Mesendoderm (in vitro differentiated cells): ENCODE results near the gene FAM120A.

Experiments used
- DNase-seq: peaks from one replicate; pipeline ENCODE4 v3.0.0; 2013
- H2AK5ac ChIP-seq: 2 replicates; pipeline ENCODE4 v1.6.1; 2013; ENCODE audit warnings: low read length, inconsistent platforms
- H2BK120ac ChIP-seq: 2 replicates; pipeline ENCODE4 v1.6.1; 2013; ENCODE audit warnings: low read depth, mild to moderate bottlenecking, low read length, moderate library complexity, mixed read lengths
- H2BK15ac ChIP-seq: replicated peaks from 2 replicates; pipeline ENCODE4 v1.6.1; 2013; ENCODE audit warnings: low read depth, mild to moderate bottlenecking, moderate library complexity
- H2BK5ac ChIP-seq: 2 replicates; pipeline ENCODE4 v1.6.1; 2013; ENCODE audit warnings: low read length, inconsistent platforms
- H3K18ac ChIP-seq: 2 replicates; pipeline ENCODE4 v1.6.1; 2013; ENCODE audit warnings: mild to moderate bottlenecking, low read length, mixed read lengths
- H3K23ac ChIP-seq: one replicate; pipeline ENCODE4 v1.6.1; 2013; ENCODE audit warnings: low read length
- H3K27ac ChIP-seq: 2 replicates; pipeline ENCODE4 v1.5.1; 2013; ENCODE audit warnings: low read depth, mild to moderate bottlenecking, inconsistent platforms, low read length, moderate library complexity
- H3K27me3 ChIP-seq: 2 replicates; pipeline ENCODE4 v1.6.1; 2013; ENCODE audit warnings: low read length, control low read depth, mild to moderate bottlenecking, inconsistent platforms; ENCODE audit not compliant: insufficient read depth, poor library complexity
- H3K36me3 ChIP-seq: 2 replicates; pipeline ENCODE4 v1.6.1; 2013; ENCODE audit warnings: low read length, inconsistent platforms; ENCODE audit not compliant: control insufficient read depth, insufficient read depth
- H3K4ac ChIP-seq: one replicate; pipeline ENCODE4 v1.6.1; 2013; ENCODE audit warnings: low read depth, mild to moderate bottlenecking, low read length, moderate library complexity
- H3K4me1 ChIP-seq: 2 replicates; pipeline ENCODE4 v1.6.1; 2013; ENCODE audit warnings: low read depth, low read length, inconsistent platforms; ENCODE audit not compliant: control insufficient read depth
- H3K4me2 ChIP-seq: 2 replicates; pipeline ENCODE4 v1.6.1; 2013; ENCODE audit warnings: low read length
- H3K4me3 ChIP-seq: 2 replicates; pipeline ENCODE4 v1.5.1; 2013; ENCODE audit warnings: mild to moderate bottlenecking, low read length
- H3K56ac ChIP-seq: one replicate; pipeline ENCODE4 v1.6.1; 2013; ENCODE audit warnings: low read length
- H3K79me1 ChIP-seq: 2 replicates; pipeline ENCODE4 v1.6.1; 2013; ENCODE audit warnings: low read length, inconsistent platforms
- H3K79me2 ChIP-seq: 2 replicates; pipeline ENCODE4 v1.6.1; 2013; ENCODE audit warnings: mild to moderate bottlenecking, low read length; ENCODE audit not compliant: control insufficient read depth, insufficient read depth
- H3K9ac ChIP-seq: 2 replicates; pipeline ENCODE4 v1.6.1; 2013; ENCODE audit warnings: low read length, inconsistent platforms
- H4K5ac ChIP-seq: one replicate; pipeline ENCODE4 v1.6.1; 2013; ENCODE audit warnings: low read length
- H4K8ac ChIP-seq: one replicate; pipeline ENCODE4 v1.6.1; 2013; ENCODE audit warnings: low read depth, mild to moderate bottlenecking, control low read depth, low read length, moderate library complexity
- WGBS: extraction: QIAGEN DNeasy Blood & Tissue Kit; methylation state at CpG from one replicate; pipeline ENCODE4 v1.1.7; 2013; ENCODE audit warnings: low lambda C conversion rate, missing lambda C conversion rate; ENCODE audit not compliant: insufficient coverage; ENCODE audit errors: extremely low coverage; 5-methylcytosine and 5-hydroxymethylcytosine counted together

Gene FAM120A

DNA sequence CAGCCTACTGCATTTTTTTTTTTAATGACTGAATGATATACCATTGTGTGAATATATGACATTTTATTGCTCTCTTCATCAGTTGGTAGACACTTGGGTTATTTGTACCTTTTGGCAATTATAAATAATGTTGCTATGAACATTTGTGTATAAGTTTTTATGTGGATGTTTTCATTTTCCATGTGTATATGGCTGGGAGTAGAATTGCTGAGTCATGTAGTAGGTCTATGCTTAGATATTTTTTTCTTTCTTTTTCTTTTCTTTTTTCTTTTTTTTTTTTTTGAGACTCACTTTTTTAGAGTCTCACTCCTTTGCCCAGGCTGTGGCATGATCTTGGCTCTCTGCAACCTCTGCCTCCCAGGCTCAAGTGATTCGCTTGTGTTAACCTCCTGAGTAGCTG is 34.8 kb downstream of the FAM120A start:
- H3K56ac ChIP-seq, result no peak overlapping the region
- peaks cover 22% of the 10 kb centered on the region for H3K79me2 ChIP-seq
- no peak overlapping the region for H3K4me3 ChIP-seq
- H2BK120ac ChIP-seq, result no peak overlapping the region
- DNase-seq, result no peak
- no peak overlapping the region for H3K18ac ChIP-seq
- no peak overlapping the region for H2BK15ac ChIP-seq
- no peak overlapping the region for H3K27ac ChIP-seq
- no peaks in the 10 kb centered on the region for H3K27me3 ChIP-seq
- H3K4me1 ChIP-seq, result no peaks in the 10 kb centered on the region
- H3K4ac ChIP-seq, result no peak overlapping the region
- no peak overlapping the region for H3K23ac ChIP-seq
- H3K79me1 ChIP-seq, result peaks cover 28% of the 10 kb centered on the region
- no peak overlapping the region for H2AK5ac ChIP-seq
- no peak overlapping the region for H4K5ac ChIP-seq
- no peak overlapping the region for H2BK5ac ChIP-seq
- H3K9ac ChIP-seq, result no peak overlapping the region
- H3K36me3 ChIP-seq, result peaks cover 2% of the 10 kb centered on the region
- no peak overlapping the region for H3K4me2 ChIP-seq
- WGBS, result no CpG with 5 or more reads among the region's 1 CpG
- H4K8ac ChIP-seq, result no peak overlapping the region

DNA sequence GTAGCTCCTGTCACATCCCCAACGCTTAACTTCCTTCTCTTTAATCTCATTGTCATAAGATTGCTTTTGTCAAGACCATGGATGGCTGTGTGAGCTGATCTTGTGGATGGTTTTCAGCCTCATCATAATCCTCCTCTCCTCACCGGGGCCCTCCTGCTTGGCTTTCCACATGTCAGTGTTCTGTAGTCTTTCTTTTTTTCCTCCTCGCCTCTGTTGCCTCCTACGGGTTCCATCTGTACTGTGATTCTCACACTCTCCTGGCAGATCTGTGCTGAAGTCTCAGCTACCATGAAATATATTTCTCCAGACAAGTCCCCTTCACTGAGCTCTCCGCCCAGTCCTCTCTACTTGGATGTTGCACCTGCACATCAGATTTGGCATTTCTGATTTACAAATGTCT is 36.8 kb downstream of the FAM120A start:
- peaks cover 21% of the 10 kb centered on the region for H3K79me1 ChIP-seq
- no peak overlapping the region for H2BK120ac ChIP-seq
- no peak overlapping the region for H3K56ac ChIP-seq
- no peak overlapping the region for H2BK15ac ChIP-seq
- no peak overlapping the region for H2BK5ac ChIP-seq
- no peak overlapping the region for H4K5ac ChIP-seq
- no peak overlapping the region for H3K23ac ChIP-seq
- no peaks in the 10 kb centered on the region for H3K27me3 ChIP-seq
- peaks cover 11% of the 10 kb centered on the region for H3K79me2 ChIP-seq
- no peak overlapping the region for H3K18ac ChIP-seq
- H3K9ac ChIP-seq, result no peak overlapping the region
- H3K27ac ChIP-seq, result no peak overlapping the region
- H3K4me1 ChIP-seq, result no peaks in the 10 kb centered on the region
- no peak overlapping the region for H4K8ac ChIP-seq
- no peak for DNase-seq
- WGBS, result no CpG with 5 or more reads among the region's 5 CpGs
- H3K36me3 ChIP-seq, result peaks cover 2% of the 10 kb centered on the region
- H2AK5ac ChIP-seq, result no peak overlapping the region
- no peak overlapping the region for H3K4me2 ChIP-seq
- no peak overlapping the region for H3K4me3 ChIP-seq
- H3K4ac ChIP-seq, result no peak overlapping the region

DNA sequence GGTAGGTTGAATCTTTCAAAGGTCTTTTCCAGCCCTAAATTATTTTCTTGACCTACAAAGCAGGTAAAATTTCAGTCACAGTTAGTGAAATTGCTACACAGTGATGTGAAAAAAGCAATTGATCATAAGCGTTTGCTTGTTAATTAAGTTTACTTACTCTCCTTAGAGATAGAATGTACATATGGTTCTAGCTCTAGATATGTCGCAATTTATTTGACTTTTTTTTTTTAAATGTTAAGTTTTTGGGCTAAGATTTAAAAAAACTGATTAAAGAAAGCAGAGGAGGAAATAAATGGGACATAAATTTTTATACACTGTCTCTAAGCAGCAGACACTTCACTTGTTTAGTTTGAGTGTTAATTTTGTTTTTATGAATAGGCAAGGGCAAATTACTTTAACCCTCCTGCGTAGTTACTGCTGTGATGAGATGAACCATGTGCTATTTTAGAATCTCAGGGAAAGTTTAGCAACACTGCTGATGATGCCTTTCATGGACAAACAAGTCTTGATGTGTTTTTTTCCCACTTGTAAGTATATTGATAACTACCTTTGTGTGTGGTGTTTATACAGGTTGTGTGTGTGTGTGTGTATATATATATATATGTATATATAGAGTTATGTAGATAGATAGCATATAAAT is 40.2 kb downstream of the FAM120A start:
- H3K79me1 ChIP-seq, result peaks cover 24% of the 10 kb centered on the region
- no peaks in the 10 kb centered on the region for H3K36me3 ChIP-seq

DNA sequence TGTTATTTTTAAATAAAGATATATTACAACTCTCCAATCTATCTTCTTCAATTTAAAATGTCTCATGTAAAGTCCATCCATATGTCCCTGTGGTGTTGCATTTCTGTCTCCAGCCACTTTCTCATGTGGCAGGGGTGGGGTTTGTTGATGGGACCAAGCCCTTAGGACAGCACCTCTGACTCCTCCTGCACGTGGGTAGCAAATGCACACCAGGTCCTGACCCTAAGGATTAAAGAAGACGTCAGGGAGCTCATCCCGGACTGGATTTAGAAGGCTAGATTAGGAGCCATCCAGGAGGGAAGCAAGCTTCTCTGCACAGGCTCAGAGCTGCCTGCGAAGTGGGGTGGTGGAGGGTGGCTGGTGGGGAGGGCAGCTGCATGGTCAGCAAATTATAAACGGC is 40.8 kb downstream of the FAM120A start:
- Histone ChIP-seq H3K27ac (no peak overlapping the region), H2AK5ac (no peak overlapping the region), H3K23ac (no peak overlapping the region), H4K8ac (no peak overlapping the region), H3K4me1 (no peaks in the 10 kb centered on the region), H3K4me2 (no peak overlapping the region), H3K79me2 (peaks cover 9% of the 10 kb centered on the region), H3K36me3 (no peaks in the 10 kb centered on the region), H2BK120ac (no peak overlapping the region), H3K4me3 (no peak overlapping the region), H2BK15ac (no peak overlapping the region), H3K4ac (no peak overlapping the region), H4K5ac (no peak overlapping the region), H3K27me3 (no peaks in the 10 kb centered on the region), H3K56ac (no peak overlapping the region), H3K79me1 (peaks cover 29% of the 10 kb centered on the region), H3K18ac (no peak overlapping the region), H2BK5ac (no peak overlapping the region), H3K9ac (no peak overlapping the region)
- no CpG with 5 or more reads among the region's 5 CpGs for WGBS
- DNase-seq, result no peak

More for the DNA sequence above, 40.2 kb downstream of the FAM120A start:
- Histone ChIP-seq H3K18ac (no peak overlapping the region), H3K4me1 (no peaks in the 10 kb centered on the region), H3K27me3 (no peaks in the 10 kb centered on the region), H3K79me2 (peaks cover 9% of the 10 kb centered on the region), H4K5ac (no peak overlapping the region), H4K8ac (no peak overlapping the region), H3K9ac (no peak overlapping the region), H3K4me2 (no peak overlapping the region), H3K4me3 (no peak overlapping the region), H3K4ac (no peak overlapping the region), H2BK120ac (no peak overlapping the region), H3K56ac (no peak overlapping the region), H3K27ac (no peak overlapping the region), H2BK15ac (no peak overlapping the region), H2BK5ac (no peak overlapping the region), H2AK5ac (no peak overlapping the region), H3K23ac (no peak overlapping the region)
- no CpG with 5 or more reads among the region's 3 CpGs for WGBS
- DNase-seq, result no peak

DNA sequence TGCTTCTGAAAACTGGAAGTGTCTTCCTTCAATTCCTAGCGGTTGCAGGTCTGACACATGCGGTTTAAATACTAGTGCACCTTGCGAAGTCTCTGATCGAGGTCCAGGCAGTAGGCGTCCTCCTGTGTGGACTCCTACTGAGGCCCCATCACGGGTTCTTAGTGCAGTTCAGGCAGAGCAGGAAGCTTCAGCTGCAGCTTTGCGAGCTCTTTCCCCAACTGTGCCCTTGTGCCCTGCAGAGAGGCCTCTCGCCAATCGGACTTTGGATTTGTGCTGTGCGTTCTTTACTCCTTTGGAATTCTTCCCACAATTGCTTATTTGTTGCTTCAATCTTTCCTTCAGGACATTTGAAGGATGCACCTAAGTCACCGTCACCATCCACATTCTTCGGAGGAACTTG is 42.5 kb downstream of the FAM120A start:
- H3K23ac ChIP-seq, result no peak overlapping the region
- no peak overlapping the region for H2BK5ac ChIP-seq
- no peaks in the 10 kb centered on the region for H3K36me3 ChIP-seq
- H3K4me3 ChIP-seq, result no peak overlapping the region
- no peaks in the 10 kb centered on the region for H3K27me3 ChIP-seq
- H3K4me2 ChIP-seq, result no peak overlapping the region
- no peak overlapping the region for H3K4ac ChIP-seq
- no peak overlapping the region for H3K18ac ChIP-seq
- H3K9ac ChIP-seq, result no peak overlapping the region
- DNase-seq, result no peak
- no CpG with 5 or more reads among the region's 12 CpGs for WGBS
- H3K79me2 ChIP-seq, result peaks cover 7% of the 10 kb centered on the region
- no peak overlapping the region for H2BK120ac ChIP-seq
- H2AK5ac ChIP-seq, result no peak overlapping the region
- no peak overlapping the region for H3K56ac ChIP-seq
- H3K79me1 ChIP-seq, result peaks cover 21% of the 10 kb centered on the region
- H3K4me1 ChIP-seq, result no peaks in the 10 kb centered on the region
- no peak overlapping the region for H4K5ac ChIP-seq
- H4K8ac ChIP-seq, result no peak overlapping the region
- H3K27ac ChIP-seq, result no peak overlapping the region
- H2BK15ac ChIP-seq, result no peak overlapping the region

- Histone ChIP-seq H3K4me2 (no peak overlapping the region), H4K8ac (no peak overlapping the region), H3K23ac (no peak overlapping the region), H4K5ac (no peak overlapping the region), H3K56ac (no peak overlapping the region), H2BK5ac (no peak overlapping the region), H2BK120ac (no peak overlapping the region), H3K27me3 (no peaks in the 10 kb centered on the region), H3K36me3 (no peaks in the 10 kb centered on the region), H2AK5ac (no peak overlapping the region), H3K27ac (no peak overlapping the region), H3K4me3 (no peak overlapping the region), H3K79me1 (peaks cover 20% of the 10 kb centered on the region), H3K9ac (no peak overlapping the region), H2BK15ac (no peak overlapping the region), H3K79me2 (no peaks in the 10 kb centered on the region), H3K4ac (no peak overlapping the region), H3K18ac (no peak overlapping the region), H3K4me1 (no peaks in the 10 kb centered on the region)
- no CpG with 5 or more reads among the region's 3 CpGs for WGBS
- no peak for DNase-seq
Observed at GRCh38 chr9:93496285-93496684, 44.8 kb downstream of the FAM120A start.
